SK-N-SH (cell line): ENCODE data around the gene PKN2. TPM values are rescaled to one million over a fixed set of nuclear protein-coding genes. Genes with fewer than 3 reads are reported as not detected.

Experiments used
- CTCF ChIA-PET: fragments of 300-600, 350-600 bp; formaldehyde crosslinking; extraction: SDS; loops from one replicate; lab custom pipeline; 2021; lab: Yijun Ruan, JAX
- POLR2A ChIA-PET: fragments of 350-600 bp; sonication (Branson Sonifier 250); formaldehyde crosslinking; extraction: SDS; loops from one replicate; lab custom pipeline; 2020; ENCODE audit warnings: antibody characterized with exemption, inconsistent platforms; lab: Yijun Ruan, JAX
- DNase-seq: peaks from one replicate; pipeline ENCODE4 v3.0.0; 2012
- H2AFZ ChIP-seq: fragments of 200-600 bp; sonication (generic); 2 replicates; pipeline ENCODE4 v1.8.1; 2016; ENCODE audit warnings: antibody characterized with exemption, mild to moderate bottlenecking, low read depth
- H3F3A ChIP-seq: fragments of 200-600 bp; sonication (generic); replicated peaks from 2 replicates; pipeline ENCODE3; 2016; ENCODE audit warnings: antibody characterized with exemption, mild to moderate bottlenecking; ENCODE audit not compliant: insufficient read depth
- H3K27ac ChIP-seq, 2 experiments: fragments of 200-500 bp in 1 of 2; fragments of 200-600 bp in 1 of 2; sonication (Bioruptor generic) in 1 of 2; sonication (generic), shearing (Covaris generic) in 1 of 2; 2 replicates each; pipeline versions ENCODE4 v1.5.1 to v1.6.1; 2014 to 2016; ENCODE audit warnings: low read depth in 2 of 2, inconsistent platforms in 1 of 2, low read length in 1 of 2, mild to moderate bottlenecking in 1 of 2, mixed read lengths in 1 of 2
- H3K27me3 ChIP-seq: fragments of 200-600 bp; sonication (generic), shearing (Covaris generic); 2 replicates; pipeline ENCODE4 v1.6.1; 2016; ENCODE audit warnings: mixed run types; ENCODE audit not compliant: insufficient read depth
- H3K36me3 ChIP-seq, 2 experiments: fragments of 200-500 bp in 1 of 2; fragments of 200-600 bp in 1 of 2; sonication (Bioruptor generic) in 1 of 2; sonication (generic) in 1 of 2; replicated peaks in 1 of 2; 2 replicates each; pipeline versions ENCODE3 to v1.5.1; 2014 to 2016; ENCODE audit warnings: low read length in 1 of 2, mild to moderate bottlenecking in 1 of 2; ENCODE audit not compliant: insufficient read depth in 2 of 2, control insufficient read depth in 1 of 2
- H3K4me1 ChIP-seq, 2 experiments: fragments of 200-500 bp in 1 of 2; fragments of 200-600 bp in 1 of 2; sonication (Bioruptor generic) in 1 of 2; sonication (generic), shearing (Covaris generic) in 1 of 2; 2 replicates each; pipeline versions ENCODE4 v1.5.1 to v1.6.1; 2014 to 2016; ENCODE audit warnings: low read depth in 1 of 2, low read length in 1 of 2, mixed run types in 1 of 2; ENCODE audit not compliant: insufficient read depth in 2 of 2, control insufficient read depth in 1 of 2
- H3K4me2 ChIP-seq: fragments of 200-600 bp; sonication (generic), shearing (Covaris generic); 2 replicates; pipeline ENCODE4 v1.6.1; 2017; ENCODE audit warnings: mixed run types
- H3K4me3 ChIP-seq, 2 experiments: fragments of 200-500 bp in 1 of 2; fragments of 200-600 bp in 1 of 2; sonication (Bioruptor generic) in 1 of 2; sonication (generic), shearing (Covaris generic) in 1 of 2; 2 replicates each; pipeline versions ENCODE4 v1.5.1 to v1.8.1; 2014 to 2016; ENCODE audit warnings: low read depth in 2 of 2, inconsistent platforms in 1 of 2, low read length in 1 of 2, mild to moderate bottlenecking in 1 of 2, mixed read lengths in 1 of 2, moderate library complexity in 1 of 2
- H3K79me2 ChIP-seq: fragments of 200-600 bp; sonication (generic); 2 replicates; pipeline ENCODE4 v1.8.1; 2017; ENCODE audit warnings: mild to moderate bottlenecking; ENCODE audit not compliant: insufficient read depth
- H3K9ac ChIP-seq: fragments of 200-600 bp; sonication (generic); 2 replicates; pipeline ENCODE4 v1.6.1; 2017; ENCODE audit warnings: mixed run types
- H3K9me2 ChIP-seq: fragments of 200-600 bp; sonication (generic); 2 replicates; pipeline ENCODE4 v1.6.1; 2017; ENCODE audit warnings: mixed run types
- H3K9me3 ChIP-seq: fragments of 200-600 bp; sonication (generic); 2 replicates; pipeline ENCODE4 v1.6.1; 2017; ENCODE audit warnings: mixed run types, mild to moderate bottlenecking, moderate library complexity
- H4K20me1 ChIP-seq: fragments of 200-600 bp; sonication (generic); 2 replicates; pipeline ENCODE4 v1.6.1; 2017; ENCODE audit warnings: mild to moderate bottlenecking, mixed run types; ENCODE audit not compliant: insufficient read depth
- CHD2 ChIP-seq: fragments of 150-350 bp; IDR thresholded peaks from 2 replicates; pipeline ENCODE4 v1.6.1; 2018; ENCODE audit warnings: low read length; ENCODE audit not compliant: partially characterized antibody
- EZH2phosphoT487 ChIP-seq: fragments of 200-600 bp; sonication (generic); IDR thresholded peaks from 2 replicates; pipeline ENCODE4 v1.6.1; 2017; ENCODE audit warnings: low read depth, mixed run types, mild to moderate bottlenecking, antibody characterized with exemption, moderate library complexity, borderline replicate concordance
- FOXM1 ChIP-seq: IDR thresholded peaks from 2 replicates; pipeline ENCODE4 v1.4.0; 2012; ENCODE audit warnings: low read depth, mild to moderate bottlenecking
- MEF2A ChIP-seq: IDR thresholded peaks from 2 replicates; pipeline ENCODE4 v1.4.0; 2012; ENCODE audit warnings: low read depth, borderline replicate concordance
- MXI1 ChIP-seq: IDR thresholded peaks from 2 replicates; pipeline ENCODE4 v1.6.1; 2012; ENCODE audit warnings: mild to moderate bottlenecking, low read depth, low read length, improper control_type of control experiment
- NFIC ChIP-seq: IDR thresholded peaks from 2 replicates; pipeline ENCODE4 v1.4.0; 2012; ENCODE audit warnings: borderline replicate concordance
- RCOR1 ChIP-seq: fragments of 150-350 bp; IDR thresholded peaks from 2 replicates; pipeline ENCODE4 v1.6.1; 2017; ENCODE audit warnings: antibody characterized with exemption, low read length
- SIN3A ChIP-seq: IDR thresholded peaks from 2 replicates; pipeline ENCODE4 v1.6.1; 2012; ENCODE audit warnings: low read depth, mild to moderate bottlenecking, low read length, moderate library complexity, borderline replicate concordance
- SMC3 ChIP-seq: IDR thresholded peaks from 2 replicates; pipeline ENCODE4 v1.6.1; 2012; ENCODE audit warnings: low read depth, low read length, improper control_type of control experiment
- TAF1 ChIP-seq: IDR thresholded peaks from 2 replicates; pipeline ENCODE4 v1.6.1; 2012; ENCODE audit warnings: low read depth, mild to moderate bottlenecking, low read length, moderate library complexity, borderline replicate concordance
- TCF12 ChIP-seq: IDR thresholded peaks from 2 replicates; pipeline ENCODE4 v1.4.0; 2012
- USF2 ChIP-seq: fragments of 150-350 bp; IDR thresholded peaks from 2 replicates; pipeline ENCODE4 v1.6.1; 2017; ENCODE audit warnings: antibody characterized with exemption, low read length, low read depth, borderline replicate concordance
- YY1 ChIP-seq: IDR thresholded peaks from 2 replicates; pipeline ENCODE4 v1.4.0; 2012; ENCODE audit warnings: low read depth, mild to moderate bottlenecking
- WGBS: methylation state at CpG from one replicate; pipeline ENCODE4 v1.1.6; 2017; ENCODE audit warnings: low lambda C conversion rate; 5-methylcytosine and 5-hydroxymethylcytosine counted together
- polyA plus RNA-seq, 3 experiments: library from polyadenylated mRNA; depleted of rRNA; stranded (reverse); fragments of >200 nt; gene quantifications; 2 replicates each; pipeline ENCODE4 v1.2.3, GENCODE V29; 2012
- TF ChIP-seq, protein P1 (sequence below): IDR thresholded peaks from 2 replicates; pipeline ENCODE4 v1.4.0; 2012; ENCODE audit warnings: low read depth, borderline replicate concordance
- TF ChIP-seq, protein P2 (sequence below): IDR thresholded peaks from 2 replicates; pipeline ENCODE4; 2012

Gene PKN2
- polyA plus RNA-seq, 1 of the 3 experiments (the other 2 are of a cell fraction): 6.8 TPM

- ChIA-PET POLR2A (no interaction called here), CTCF (no interaction called here)
- WGBS: 0% methylated on average over 1 of the region's 1 CpG
These were observed 49.5 kb upstream of the PKN2 start for GRCh38 chr1:88634538-88634937.

DNA sequence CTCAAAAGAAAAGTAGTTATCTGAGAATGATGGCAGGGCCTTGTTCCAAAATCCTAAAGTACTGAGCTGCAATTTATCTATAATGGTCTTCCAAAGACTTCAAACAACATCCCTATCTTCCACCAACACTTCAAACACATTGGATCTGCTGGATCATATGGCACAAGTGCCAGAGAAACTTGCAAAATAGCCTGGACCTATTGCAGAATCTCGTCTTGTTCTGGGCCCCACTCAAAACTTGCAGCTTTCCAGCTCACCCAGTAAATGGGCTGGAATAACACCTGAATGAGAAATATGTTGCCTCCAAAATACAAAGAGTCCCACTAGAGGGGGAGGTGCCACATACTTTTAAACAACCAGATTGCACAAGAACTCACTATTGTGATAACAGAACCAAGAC is 44.0 kb upstream of the PKN2 start:
- Histone ChIP-seq H3K27ac (no peak overlapping the region), H3K9ac (no peak overlapping the region), H3K9me2 (no peaks in the 10 kb centered on the region), H3K27me3 (no peaks in the 10 kb centered on the region), H3F3A (no peaks in the 10 kb centered on the region), H3K36me3 (no peaks in the 10 kb centered on the region), H3K9me3 (no peaks in the 10 kb centered on the region), H3K4me3 (no peak overlapping the region), H3K4me2 (no peak overlapping the region), H2AFZ (no peak overlapping the region), H4K20me1 (no peaks in the 10 kb centered on the region), H3K79me2 (no peaks in the 10 kb centered on the region), H3K4me1 (no peaks in the 10 kb centered on the region)
- ChIA-PET POLR2A (no interaction called here), CTCF (no interaction called here)
- TF ChIP-seq, protein P1, sequence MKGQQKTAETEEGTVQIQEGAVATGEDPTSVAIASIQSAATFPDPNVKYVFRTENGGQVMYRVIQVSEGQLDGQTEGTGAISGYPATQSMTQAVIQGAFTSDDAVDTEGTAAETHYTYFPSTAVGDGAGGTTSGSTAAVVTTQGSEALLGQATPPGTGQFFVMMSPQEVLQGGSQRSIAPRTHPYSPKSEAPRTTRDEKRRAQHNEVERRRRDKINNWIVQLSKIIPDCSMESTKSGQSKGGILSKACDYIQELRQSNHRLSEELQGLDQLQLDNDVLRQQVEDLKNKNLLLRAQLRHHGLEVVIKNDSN: no peak
- TF ChIP-seq MEF2A: no peak
- TF ChIP-seq NFIC: no peak
- no peak for TF ChIP-seq EZH2phosphoT487
- TF ChIP-seq FOXM1: no peak
- WGBS: 10% methylated on average over 1 of the region's 1 CpG
- no peak for DNase-seq

More at GRCh38 chr1:88634538-88634937, 49.5 kb upstream of the PKN2 start:
- Histone ChIP-seq H3K4me3 (no peak overlapping the region), H4K20me1 (no peaks in the 10 kb centered on the region), H3K9ac (no peak overlapping the region), H3K9me3 (no peaks in the 10 kb centered on the region), H3K27ac (no peak overlapping the region), H3K4me2 (no peak overlapping the region), H3K4me1 (no peaks in the 10 kb centered on the region), H3F3A (no peaks in the 10 kb centered on the region), H3K36me3 (no peaks in the 10 kb centered on the region)
- no peak for DNase-seq
- TF ChIP-seq SMC3 (no peak), CHD2 (no peak), USF2 (no peak), RCOR1 (no peak)
- TF ChIP-seq, all 33 proteins: peak for 0
- H3K79me2 ChIP-seq: no peaks in the 10 kb centered on the region
- no peaks in the 10 kb centered on the region for H3K27me3 ChIP-seq
- H2AFZ ChIP-seq: no peak overlapping the region
- H3K9me2 ChIP-seq: no peaks in the 10 kb centered on the region

DNA sequence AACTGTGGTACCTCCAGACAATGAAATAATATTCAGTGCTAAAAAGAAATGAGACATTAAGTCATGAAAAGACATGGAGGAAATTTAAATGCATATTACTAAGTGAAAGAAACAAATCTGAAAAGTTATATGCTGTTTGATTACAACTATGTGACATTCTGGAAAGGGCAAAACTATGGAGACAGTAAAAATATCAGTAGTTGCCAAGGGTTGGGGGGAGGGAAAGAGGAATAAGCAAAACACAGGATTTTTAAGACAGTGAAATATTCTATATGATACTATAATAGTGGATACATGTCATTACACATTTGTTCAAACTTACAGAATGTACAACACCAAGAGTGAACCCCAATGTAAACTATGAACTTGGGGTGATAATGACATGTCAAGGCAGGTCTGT is 38.2 kb upstream of the PKN2 start:
- H3K27me3 ChIP-seq: no peaks in the 10 kb centered on the region
- no peak overlapping the region for H3K27ac ChIP-seq
- no peaks in the 10 kb centered on the region for H3K36me3 ChIP-seq
- no peaks in the 10 kb centered on the region for H3K79me2 ChIP-seq
- CTCF ChIA-PET: interaction anchor here (1.2 to 2.7 kb wide), 3 partner anchors 10 to 231 kb away, joined by 3 to 26 read pairs (median 5); no protein-coding TSS in a partner anchor
- no peaks in the 10 kb centered on the region for H4K20me1 ChIP-seq
- no peaks in the 10 kb centered on the region for H3K9me3 ChIP-seq
- no peak overlapping the region for H3K4me3 ChIP-seq
- POLR2A ChIA-PET: interaction anchor here (0.7 kb wide), 1 partner anchor 246 kb away, joined by 3 read pairs; no protein-coding TSS in a partner anchor
- no peak overlapping the region for H2AFZ ChIP-seq
- H3K4me2 ChIP-seq: no peak overlapping the region
- no peaks in the 10 kb centered on the region for H3K4me1 ChIP-seq
- H3K9me2 ChIP-seq: no peaks in the 10 kb centered on the region
- DNase-seq: no peak
- TF ChIP-seq CHD2: no peak
- no peak for TF ChIP-seq MXI1
- TF ChIP-seq YY1: no peak
- no peak for TF ChIP-seq TAF1
- no peak for TF ChIP-seq TCF12
- TF ChIP-seq, protein P1: no peak
- TF ChIP-seq SIN3A: no peak
- TF ChIP-seq MEF2A: no peak
- TF ChIP-seq, protein P2, sequence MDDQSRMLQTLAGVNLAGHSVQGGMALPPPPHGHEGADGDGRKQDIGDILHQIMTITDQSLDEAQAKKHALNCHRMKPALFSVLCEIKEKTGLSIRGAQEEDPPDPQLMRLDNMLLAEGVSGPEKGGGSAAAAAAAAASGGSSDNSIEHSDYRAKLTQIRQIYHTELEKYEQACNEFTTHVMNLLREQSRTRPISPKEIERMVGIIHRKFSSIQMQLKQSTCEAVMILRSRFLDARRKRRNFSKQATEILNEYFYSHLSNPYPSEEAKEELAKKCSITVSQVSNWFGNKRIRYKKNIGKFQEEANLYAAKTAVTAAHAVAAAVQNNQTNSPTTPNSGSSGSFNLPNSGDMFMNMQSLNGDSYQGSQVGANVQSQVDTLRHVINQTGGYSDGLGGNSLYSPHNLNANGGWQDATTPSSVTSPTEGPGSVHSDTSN: no peak
- TF ChIP-seq, all 33 proteins: peak for 0
- Histone ChIP-seq H3F3A (no peaks in the 10 kb centered on the region), H3K9ac (no peak overlapping the region)
